ENCODE measurements around the gene IPPK.

Gene IPPK

GRCh38 chr9:92647671-92648473 lies 22.1 kb downstream of the IPPK start:
- Histone ChIP-seq H3K27me3 (ENCODE audit: control insufficient read depth, insufficient read depth, low read length) (no peaks in the 10 kb centered on the region), H3K4me2 (ENCODE audit: low read length) (no peak overlapping the region), H2AFZ (no peak overlapping the region), H3K9ac (no peak overlapping the region), H3K36me3 (ENCODE audit: control insufficient read depth, insufficient read depth, low read length) (no peaks in the 10 kb centered on the region), H3K4me1 (no peaks in the 10 kb centered on the region), H3K4me3 (ENCODE audit: low read depth, low read length) (no peak overlapping the region), H3K9me3 (ENCODE audit: control insufficient read depth, low read length) (no peaks in the 10 kb centered on the region), H3K27ac (no peak overlapping the region), H3K79me2 (peaks cover 5% of the 10 kb centered on the region)
- TF ChIP-seq, protein P1, sequence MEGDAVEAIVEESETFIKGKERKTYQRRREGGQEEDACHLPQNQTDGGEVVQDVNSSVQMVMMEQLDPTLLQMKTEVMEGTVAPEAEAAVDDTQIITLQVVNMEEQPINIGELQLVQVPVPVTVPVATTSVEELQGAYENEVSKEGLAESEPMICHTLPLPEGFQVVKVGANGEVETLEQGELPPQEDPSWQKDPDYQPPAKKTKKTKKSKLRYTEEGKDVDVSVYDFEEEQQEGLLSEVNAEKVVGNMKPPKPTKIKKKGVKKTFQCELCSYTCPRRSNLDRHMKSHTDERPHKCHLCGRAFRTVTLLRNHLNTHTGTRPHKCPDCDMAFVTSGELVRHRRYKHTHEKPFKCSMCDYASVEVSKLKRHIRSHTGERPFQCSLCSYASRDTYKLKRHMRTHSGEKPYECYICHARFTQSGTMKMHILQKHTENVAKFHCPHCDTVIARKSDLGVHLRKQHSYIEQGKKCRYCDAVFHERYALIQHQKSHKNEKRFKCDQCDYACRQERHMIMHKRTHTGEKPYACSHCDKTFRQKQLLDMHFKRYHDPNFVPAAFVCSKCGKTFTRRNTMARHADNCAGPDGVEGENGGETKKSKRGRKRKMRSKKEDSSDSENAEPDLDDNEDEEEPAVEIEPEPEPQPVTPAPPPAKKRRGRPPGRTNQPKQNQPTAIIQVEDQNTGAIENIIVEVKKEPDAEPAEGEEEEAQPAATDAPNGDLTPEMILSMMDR (IDR thresholded peaks at IDR 0.05): no peak

GRCh38 chr9:92645041-92645440 lies 24.9 kb downstream of the IPPK start:
- H3K27me3 ChIP-seq (ENCODE audit: control insufficient read depth, insufficient read depth, low read length): no peaks in the 10 kb centered on the region
- peaks cover 6% of the 10 kb centered on the region for H3K79me2 ChIP-seq
- H3K9ac ChIP-seq: no peak overlapping the region
- H2AFZ ChIP-seq: no peak overlapping the region
- no peak overlapping the region for H3K27ac ChIP-seq
- no peak overlapping the region for H3K4me3 ChIP-seq (ENCODE audit: low read depth, low read length)
- H3K9me3 ChIP-seq (ENCODE audit: control insufficient read depth, low read length): no peaks in the 10 kb centered on the region
- TF ChIP-seq, protein P1 (IDR thresholded peaks at IDR 0.05): no peak
- no peaks in the 10 kb centered on the region for H3K36me3 ChIP-seq (ENCODE audit: control insufficient read depth, insufficient read depth, low read length)
- no peak overlapping the region for H3K4me2 ChIP-seq (ENCODE audit: low read length)
- H3K4me1 ChIP-seq: no peaks in the 10 kb centered on the region

GRCh38 chr9:92644278-92644677 lies 25.7 kb downstream of the IPPK start:
- Histone ChIP-seq H3K27me3 (ENCODE audit: control insufficient read depth, insufficient read depth, low read length) (no peaks in the 10 kb centered on the region), H3K4me2 (ENCODE audit: low read length) (no peak overlapping the region), H3K9ac (no peak overlapping the region), H2AFZ (no peak overlapping the region), H3K36me3 (ENCODE audit: control insufficient read depth, insufficient read depth, low read length) (no peaks in the 10 kb centered on the region), H3K27ac (no peak overlapping the region), H3K79me2 (peaks cover 6% of the 10 kb centered on the region), H3K4me1 (no peaks in the 10 kb centered on the region), H3K4me3 (ENCODE audit: low read depth, low read length) (no peak overlapping the region), H3K9me3 (ENCODE audit: control insufficient read depth, low read length) (no peaks in the 10 kb centered on the region)
- TF ChIP-seq, protein P1 (IDR thresholded peaks at IDR 0.05): no peak

- peaks cover 6% of the 10 kb centered on the region for H3K79me2 ChIP-seq
- H3K27me3 ChIP-seq (ENCODE audit: control insufficient read depth, insufficient read depth, low read length): no peaks in the 10 kb centered on the region
- no peaks in the 10 kb centered on the region for H3K36me3 ChIP-seq (ENCODE audit: control insufficient read depth, insufficient read depth, low read length)
- no peak overlapping the region for H3K4me3 ChIP-seq (ENCODE audit: low read depth, low read length)
- H3K9me3 ChIP-seq (ENCODE audit: control insufficient read depth, low read length): no peaks in the 10 kb centered on the region
- no peaks in the 10 kb centered on the region for H3K4me1 ChIP-seq
- no peak overlapping the region for H3K9ac ChIP-seq
- no peak overlapping the region for H2AFZ ChIP-seq
- TF ChIP-seq, protein P1 (IDR thresholded peaks at IDR 0.05): no peak
- H3K27ac ChIP-seq: no peak overlapping the region
- H3K4me2 ChIP-seq (ENCODE audit: low read length): no peak overlapping the region
Measured at GRCh38 chr9:92642564-92642963, 27.4 kb downstream of the IPPK start.

DNA sequence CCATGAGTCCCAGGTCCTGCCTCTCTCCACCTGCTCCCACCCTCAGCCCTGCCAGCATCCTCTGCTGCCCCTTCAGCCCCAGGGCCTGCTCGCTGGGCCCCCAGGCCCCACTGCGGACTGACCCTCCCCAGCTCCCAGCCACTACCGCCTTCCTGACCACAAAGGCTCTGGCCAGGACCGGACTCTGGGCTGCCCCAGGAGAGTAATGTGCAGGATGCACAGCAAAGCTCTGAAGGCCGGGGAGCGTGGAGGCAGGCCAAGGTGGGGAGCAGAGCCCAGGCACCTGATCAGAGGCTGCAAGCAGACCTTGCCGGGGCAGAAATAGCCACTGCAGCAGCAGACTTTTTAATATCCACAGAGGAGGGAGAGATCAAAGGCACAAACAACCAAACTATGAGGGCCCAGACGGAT lies 27.9 kb downstream of the IPPK start:
- no peaks in the 10 kb centered on the region for H3K4me1 ChIP-seq
- H3K9ac ChIP-seq: no peak overlapping the region
- H3K27me3 ChIP-seq (ENCODE audit: control insufficient read depth, insufficient read depth, low read length): no peaks in the 10 kb centered on the region
- TF ChIP-seq, protein P1 (IDR thresholded peaks at IDR 0.05): no peak
- H3K9me3 ChIP-seq (ENCODE audit: control insufficient read depth, low read length): no peaks in the 10 kb centered on the region
- H2AFZ ChIP-seq: no peak overlapping the region
- H3K79me2 ChIP-seq: peaks cover 6% of the 10 kb centered on the region
- H3K4me3 ChIP-seq (ENCODE audit: low read depth, low read length): no peak overlapping the region
- H3K27ac ChIP-seq: no peak overlapping the region
- H3K4me2 ChIP-seq (ENCODE audit: low read length): no peak overlapping the region
- H3K36me3 ChIP-seq (ENCODE audit: control insufficient read depth, insufficient read depth, low read length): no peaks in the 10 kb centered on the region
